ENCODE measurements around the gene TMEM8B.

Gene TMEM8B

DNA sequence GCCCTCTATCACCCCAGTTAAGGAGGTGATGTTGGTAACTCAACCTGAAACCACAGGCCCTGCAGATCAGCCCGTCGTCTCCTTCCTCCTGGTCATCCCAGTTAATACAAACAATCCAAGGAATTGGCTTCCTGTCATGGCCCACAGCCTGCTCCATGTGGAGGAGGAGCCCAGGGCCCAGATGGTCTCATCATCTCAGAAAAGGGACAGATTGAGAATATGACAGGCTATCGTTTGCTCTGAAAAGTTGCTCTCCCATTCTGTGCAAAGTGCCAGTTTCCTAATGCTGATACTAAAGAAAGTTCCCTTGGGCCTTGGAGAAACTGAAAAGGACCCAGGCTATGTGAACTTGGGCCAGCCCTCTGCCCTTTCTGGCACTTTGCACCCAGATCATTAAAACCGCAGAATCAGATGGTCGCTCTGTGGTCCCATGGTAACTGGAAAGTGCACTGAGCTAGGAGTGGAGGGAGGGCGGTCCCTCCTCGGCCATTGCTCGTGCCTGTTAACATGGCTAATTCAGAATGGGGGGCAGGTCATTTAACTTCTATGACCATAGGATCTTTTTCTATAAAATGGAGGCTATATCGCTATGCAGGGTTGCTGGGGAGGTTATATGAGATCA, 79.6 kb downstream of the TMEM8B start:
- TF ChIP-seq GATA3 (IDR thresholded peaks at IDR 0.05; ENCODE audit: low read depth, low read length) = no peak
- TF ChIP-seq GATA2 (IDR thresholded peaks at IDR 0.05; ENCODE audit: low read depth, low read length) = no peak

DNA sequence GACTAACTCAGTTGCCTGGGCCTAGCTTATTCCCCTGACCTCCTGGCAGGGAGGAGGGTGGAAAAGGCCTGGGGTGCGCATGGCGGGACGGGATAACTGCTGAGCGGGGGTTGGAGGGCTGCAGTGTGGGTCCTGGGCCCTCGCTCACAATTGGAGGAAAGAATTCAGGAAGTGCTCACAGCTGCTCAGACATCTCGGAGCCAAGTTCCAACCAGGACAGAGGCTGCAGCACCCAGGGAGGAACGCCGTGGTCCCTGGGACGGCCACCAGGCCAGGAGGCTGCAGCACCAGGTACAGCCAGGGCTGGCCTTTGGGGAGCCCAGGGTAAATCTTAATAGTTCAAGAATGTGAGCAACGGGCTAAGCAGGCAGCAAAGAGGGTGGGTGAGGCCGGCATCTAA, 80.2 kb downstream of the TMEM8B start, which contains the start of gene SPAAR:
Gene SPAAR, plus strand, starts transcription at position 217 of the 400 bp plus-strand sequence. CDS start 974 bp downstream, outside the sequence.
- TF ChIP-seq GATA2 (IDR thresholded peaks at IDR 0.05; ENCODE audit: low read depth, low read length) = no peak
- no peak for TF ChIP-seq GATA3 (IDR thresholded peaks at IDR 0.05; ENCODE audit: low read depth, low read length)

DNA sequence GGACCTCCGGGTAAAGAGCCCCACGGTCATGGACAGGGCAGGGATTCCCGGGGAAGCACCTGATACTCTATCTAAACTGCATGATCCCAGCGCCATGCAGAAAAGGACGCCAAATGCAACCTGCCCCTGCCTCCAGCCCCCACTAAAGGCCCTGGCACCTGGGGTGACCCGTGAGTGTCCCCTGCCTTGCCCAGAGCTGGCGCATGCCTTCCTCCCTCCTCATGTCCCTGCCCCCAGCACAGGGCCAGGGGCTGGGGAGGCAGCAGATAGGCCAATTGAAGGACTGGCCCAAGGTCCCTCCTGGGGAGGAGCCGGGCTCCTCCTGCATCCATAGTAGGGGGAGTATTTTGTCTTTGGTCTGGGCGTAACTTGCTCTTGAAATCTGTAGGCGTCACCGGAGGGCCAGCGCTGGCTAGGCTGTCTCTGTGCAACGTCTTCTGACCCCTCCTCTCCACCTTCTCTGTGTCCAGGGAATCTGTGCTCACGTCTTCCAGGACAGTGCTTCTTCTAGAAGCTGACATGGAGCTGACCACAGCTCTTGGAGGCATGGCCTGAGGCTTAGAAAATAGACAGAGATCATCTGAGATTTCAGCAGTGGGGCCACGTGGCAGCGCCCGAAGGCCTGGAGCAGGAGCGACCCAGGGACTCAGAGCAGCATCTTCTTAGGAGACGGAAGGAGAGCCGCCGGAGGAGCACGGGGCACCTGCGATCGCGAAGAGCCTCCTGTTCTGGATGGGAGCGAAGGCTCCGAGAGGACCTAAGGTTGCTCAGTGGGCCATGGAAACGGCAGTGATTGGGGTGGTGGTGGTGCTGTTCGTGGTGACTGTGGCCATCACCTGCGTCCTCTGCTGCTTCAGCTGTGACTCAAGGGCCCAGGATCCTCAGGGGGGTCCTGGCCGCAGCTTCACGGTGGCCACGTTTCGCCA, 80.9 kb downstream of the TMEM8B start:
- no peak for TF ChIP-seq GATA2 (IDR thresholded peaks at IDR 0.05; ENCODE audit: low read depth, low read length)
- no peak for TF ChIP-seq GATA3 (IDR thresholded peaks at IDR 0.05; ENCODE audit: low read depth, low read length)

DNA sequence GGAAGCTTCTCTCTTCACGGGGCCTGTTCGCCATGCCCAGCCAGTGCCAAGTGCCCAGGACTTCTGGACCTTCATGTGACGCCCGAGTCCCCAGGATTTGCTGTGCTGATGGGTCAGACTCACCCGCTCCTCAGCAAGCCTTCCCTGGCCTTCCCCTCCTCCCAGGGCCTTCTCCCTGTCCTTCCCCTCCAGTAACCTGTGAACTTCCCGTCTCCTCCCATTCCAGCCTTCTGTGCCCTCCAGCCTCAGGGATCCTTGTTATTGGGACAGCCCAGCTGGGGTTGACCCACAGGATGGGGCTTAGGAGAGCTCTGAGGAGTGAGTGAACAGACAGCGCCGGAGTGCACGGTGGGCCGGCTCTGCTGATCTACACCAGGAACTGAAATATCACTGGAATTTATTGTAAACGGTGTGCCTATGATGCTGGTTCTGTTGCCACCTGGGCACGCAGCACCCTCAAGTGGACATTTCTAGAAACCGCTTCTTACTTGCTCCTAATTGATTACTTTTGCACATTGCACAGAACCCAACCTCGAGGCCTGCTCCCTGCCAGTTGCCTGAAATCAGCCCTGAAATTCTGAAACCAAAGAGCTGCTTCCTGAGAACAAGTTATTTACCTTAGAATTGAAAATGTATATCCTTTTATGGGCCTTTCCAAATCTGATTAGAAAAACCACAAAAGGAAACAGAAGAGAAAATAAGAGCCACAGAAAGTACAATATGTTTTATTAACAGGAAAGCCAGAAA, 81.8 kb downstream of the TMEM8B start:
- TF ChIP-seq GATA2 (IDR thresholded peaks at IDR 0.05; ENCODE audit: low read depth, low read length) (no peak), GATA3 (IDR thresholded peaks at IDR 0.05; ENCODE audit: low read depth, low read length) (no peak)

DNA sequence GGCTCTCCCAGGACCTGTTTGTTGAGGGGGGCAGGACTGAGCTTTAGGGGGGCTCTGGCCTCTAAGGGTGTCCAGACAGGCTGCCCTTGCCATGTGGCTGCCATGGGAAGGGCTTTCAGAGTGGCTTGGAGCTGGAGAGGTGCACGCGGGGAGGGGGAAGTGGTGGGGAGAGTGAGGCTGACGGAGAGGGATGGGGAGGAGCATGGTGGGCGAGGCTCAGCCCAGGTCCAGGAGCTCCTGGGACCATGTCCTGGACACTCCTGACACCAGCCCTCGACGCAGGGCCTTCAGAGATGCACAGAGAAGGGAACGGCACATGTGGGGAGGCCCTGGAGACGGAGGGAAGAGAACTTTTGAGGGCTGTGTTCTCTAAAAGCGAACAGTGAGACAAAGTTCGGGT, 82.7 kb downstream of the TMEM8B start:
- TF ChIP-seq GATA2 (IDR thresholded peaks at IDR 0.05; ENCODE audit: low read depth, low read length) (no peak), GATA3 (IDR thresholded peaks at IDR 0.05; ENCODE audit: low read depth, low read length) (no peak)

DNA sequence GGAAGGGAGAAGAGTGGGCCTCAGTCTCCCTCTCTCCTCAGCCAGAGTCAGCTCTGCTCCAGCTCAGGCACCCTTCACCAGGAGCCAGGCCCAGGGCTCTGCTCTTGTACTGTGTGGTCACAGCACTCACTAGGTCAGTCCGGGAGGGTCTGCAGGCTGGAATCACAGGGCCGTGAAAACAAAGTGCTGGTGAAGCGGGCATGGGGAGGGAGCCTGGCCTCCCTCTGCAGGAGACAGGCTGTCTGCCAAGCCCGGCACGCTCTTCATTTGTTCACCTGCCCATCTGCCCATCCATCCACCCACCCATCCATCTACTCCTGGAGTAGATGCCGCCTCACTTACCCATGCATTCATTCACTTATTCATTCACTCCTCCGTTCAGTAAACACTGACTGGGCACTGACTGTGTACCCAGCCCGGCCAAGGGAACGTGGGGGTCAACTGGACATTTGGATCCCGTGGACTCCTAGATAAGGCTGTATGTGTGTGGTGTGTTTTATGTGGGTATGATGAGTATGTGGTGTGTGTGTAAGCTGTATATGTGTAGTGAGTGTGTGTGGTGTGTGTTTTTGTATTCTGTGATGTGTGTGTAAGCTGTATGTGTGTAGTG, 83.9 kb downstream of the TMEM8B start:
- no peak for TF ChIP-seq GATA3 (IDR thresholded peaks at IDR 0.05; ENCODE audit: low read depth, low read length)
- no peak for TF ChIP-seq GATA2 (IDR thresholded peaks at IDR 0.05; ENCODE audit: low read depth, low read length)

DNA sequence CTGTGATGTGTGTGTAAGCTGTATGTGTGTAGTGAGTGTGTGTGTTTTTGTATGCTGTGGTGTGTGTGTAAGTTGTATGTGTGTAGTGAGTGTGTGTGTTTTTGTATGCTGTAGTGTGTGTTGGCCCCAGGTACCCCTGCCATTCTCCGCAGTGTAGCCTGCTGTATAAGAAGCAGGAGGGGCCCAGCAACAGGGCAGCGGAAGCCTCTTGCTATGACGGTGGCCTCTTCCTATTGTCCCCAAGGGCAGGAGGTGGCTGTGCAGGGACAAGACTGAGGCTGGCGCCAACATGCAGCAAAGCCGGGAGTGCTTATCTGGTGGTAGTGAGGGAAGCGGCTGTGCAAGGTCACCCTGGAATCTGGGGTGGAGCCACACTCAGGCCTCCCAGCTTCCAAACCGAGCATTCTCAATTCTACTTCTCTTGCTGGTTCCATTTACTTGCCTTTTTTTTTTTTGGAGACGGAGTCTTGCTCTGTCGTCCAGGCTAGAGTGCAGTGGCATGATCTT, 85.3 kb downstream of the TMEM8B start:
- TF ChIP-seq GATA2 (IDR thresholded peaks at IDR 0.05; ENCODE audit: low read depth, low read length) (no peak), GATA3 (IDR thresholded peaks at IDR 0.05; ENCODE audit: low read depth, low read length) (no peak)
